ENCODE data around the gene GNB1L. TPM values are rescaled to one million over a fixed set of nuclear protein-coding genes. Genes with fewer than 3 reads are reported as not detected.

GNB1L gene
- total and polyA plus RNA-seq, 2 donors (not counting 1 experiment from before 2014, with no cell fraction given) = 6.6 to 12.1 TPM

DNA sequence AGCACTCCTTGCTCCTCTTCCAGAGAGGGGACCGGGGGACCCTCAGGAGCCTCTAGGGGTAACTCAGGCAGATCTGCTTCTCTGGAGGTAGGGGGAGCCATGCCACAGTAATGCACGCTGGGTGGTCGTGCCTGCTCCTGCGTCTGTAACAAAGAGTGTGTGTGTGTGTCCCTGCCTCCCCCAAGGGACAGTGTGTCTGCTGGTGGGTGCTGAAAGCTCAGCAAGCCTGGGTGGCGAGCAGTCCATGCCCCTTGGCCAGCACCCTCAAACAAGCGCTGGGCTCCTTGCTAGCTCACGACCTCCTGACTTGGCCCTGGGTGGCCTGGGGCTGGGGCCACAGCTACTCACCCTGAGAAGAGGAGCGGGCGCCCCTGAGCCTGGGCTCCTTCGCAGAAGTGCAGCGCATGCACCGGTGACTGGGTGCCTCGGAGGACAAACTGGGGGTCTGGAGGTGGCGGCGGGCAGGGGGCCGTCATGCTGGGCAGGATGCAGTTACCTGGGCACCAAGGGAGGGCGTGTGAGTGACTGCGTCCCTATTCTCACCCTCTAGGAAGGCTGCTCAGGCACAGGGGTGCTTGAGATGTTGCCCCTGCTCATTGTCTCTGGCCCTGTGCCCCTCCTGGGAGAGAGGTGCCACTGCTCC lies 33.7 kb downstream of the GNB1L start:
- no peak overlapping the region for H3K27ac ChIP-seq (ENCODE audit: low read length in 2 of 2)
- no peaks in the 10 kb centered on the region for H3K27me3 ChIP-seq (replicated peaks in 1 of 4; ENCODE audit: control extremely low read depth in 1 of 4, control insufficient read depth in 3 of 4, insufficient read depth in 4 of 4, low read length in 3 of 4)
- ATAC-seq (ENCODE audit: low read depth) (no peak), DNase-seq (no peak)
- CTCF ChIA-PET = no interaction called here
- no peak overlapping the region for H3K27ac Mint-ChIP-seq
- peaks cover 0 to 5% of the 10 kb centered on the region in 2 experiments for H3K36me3 ChIP-seq (replicated peaks in 1 of 2; ENCODE audit: control extremely low read depth in 1 of 2, control insufficient read depth in 1 of 2, extremely low read depth in 1 of 2, insufficient read depth in 2 of 2, low read length in 1 of 2)
- H3K4me1 ChIP-seq (ENCODE audit: control insufficient read depth in 2 of 2, insufficient read depth in 2 of 2, low read length in 2 of 2) = no peaks in the 10 kb centered on the region
- no peak overlapping the region for H3K4me2 ChIP-seq (replicated peaks; ENCODE audit: low read depth, low read length, poor library complexity, severe bottlenecking)
- no peak overlapping the region for H2AFZ ChIP-seq (ENCODE audit: insufficient read depth, low read depth, low read length, poor library complexity, severe bottlenecking)
- H3K27me3 Mint-ChIP-seq = no peaks in the 10 kb centered on the region
- H3K4me1 Mint-ChIP-seq = peaks cover 1% of the 10 kb centered on the region
- no peak overlapping the region for H3K9ac ChIP-seq (ENCODE audit: low read length)
- H3K79me2 ChIP-seq (ENCODE audit: control insufficient read depth, insufficient read depth, low read length) = peaks cover 4% of the 10 kb centered on the region
- no peak overlapping the region for H3K4me3 ChIP-seq (ENCODE audit: control extremely low read depth in 1 of 5, extremely low read depth in 1 of 5, insufficient read depth in 1 of 5, low read depth in 2 of 5, low read length in 4 of 5)
- POLR2A ChIA-PET = no interaction called here
- H3K4me3 Mint-ChIP-seq = no peak overlapping the region
- no peaks in the 10 kb centered on the region for H3K9me3 ChIP-seq (ENCODE audit: control extremely low read depth in 1 of 3, control insufficient read depth in 2 of 3, insufficient read depth in 1 of 3, low read length in 2 of 3)
- 90% methylated on average over 18 of the region's 18 CpGs for WGBS (ENCODE audit: insufficient coverage)
- TF ChIP-seq, protein P1, sequence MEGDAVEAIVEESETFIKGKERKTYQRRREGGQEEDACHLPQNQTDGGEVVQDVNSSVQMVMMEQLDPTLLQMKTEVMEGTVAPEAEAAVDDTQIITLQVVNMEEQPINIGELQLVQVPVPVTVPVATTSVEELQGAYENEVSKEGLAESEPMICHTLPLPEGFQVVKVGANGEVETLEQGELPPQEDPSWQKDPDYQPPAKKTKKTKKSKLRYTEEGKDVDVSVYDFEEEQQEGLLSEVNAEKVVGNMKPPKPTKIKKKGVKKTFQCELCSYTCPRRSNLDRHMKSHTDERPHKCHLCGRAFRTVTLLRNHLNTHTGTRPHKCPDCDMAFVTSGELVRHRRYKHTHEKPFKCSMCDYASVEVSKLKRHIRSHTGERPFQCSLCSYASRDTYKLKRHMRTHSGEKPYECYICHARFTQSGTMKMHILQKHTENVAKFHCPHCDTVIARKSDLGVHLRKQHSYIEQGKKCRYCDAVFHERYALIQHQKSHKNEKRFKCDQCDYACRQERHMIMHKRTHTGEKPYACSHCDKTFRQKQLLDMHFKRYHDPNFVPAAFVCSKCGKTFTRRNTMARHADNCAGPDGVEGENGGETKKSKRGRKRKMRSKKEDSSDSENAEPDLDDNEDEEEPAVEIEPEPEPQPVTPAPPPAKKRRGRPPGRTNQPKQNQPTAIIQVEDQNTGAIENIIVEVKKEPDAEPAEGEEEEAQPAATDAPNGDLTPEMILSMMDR (IDR thresholded peaks at IDR 0.05) = no peak
- TF ChIP-seq EZH2 (IDR thresholded peaks at IDR 0.05; ENCODE audit: borderline replicate concordance, insufficient read depth, low read depth, low read length, poor library complexity, severe bottlenecking) = no peak
- intact Hi-C loops (cut with micrococcal nuclease) = no loop called here
- no peaks in the 10 kb centered on the region for H3K9me3 Mint-ChIP-seq (ENCODE audit: insufficient read depth)
- H4K20me1 ChIP-seq (ENCODE audit: control insufficient read depth, insufficient read depth, low read length, poor library complexity, severe bottlenecking) = no peaks in the 10 kb centered on the region

DNA sequence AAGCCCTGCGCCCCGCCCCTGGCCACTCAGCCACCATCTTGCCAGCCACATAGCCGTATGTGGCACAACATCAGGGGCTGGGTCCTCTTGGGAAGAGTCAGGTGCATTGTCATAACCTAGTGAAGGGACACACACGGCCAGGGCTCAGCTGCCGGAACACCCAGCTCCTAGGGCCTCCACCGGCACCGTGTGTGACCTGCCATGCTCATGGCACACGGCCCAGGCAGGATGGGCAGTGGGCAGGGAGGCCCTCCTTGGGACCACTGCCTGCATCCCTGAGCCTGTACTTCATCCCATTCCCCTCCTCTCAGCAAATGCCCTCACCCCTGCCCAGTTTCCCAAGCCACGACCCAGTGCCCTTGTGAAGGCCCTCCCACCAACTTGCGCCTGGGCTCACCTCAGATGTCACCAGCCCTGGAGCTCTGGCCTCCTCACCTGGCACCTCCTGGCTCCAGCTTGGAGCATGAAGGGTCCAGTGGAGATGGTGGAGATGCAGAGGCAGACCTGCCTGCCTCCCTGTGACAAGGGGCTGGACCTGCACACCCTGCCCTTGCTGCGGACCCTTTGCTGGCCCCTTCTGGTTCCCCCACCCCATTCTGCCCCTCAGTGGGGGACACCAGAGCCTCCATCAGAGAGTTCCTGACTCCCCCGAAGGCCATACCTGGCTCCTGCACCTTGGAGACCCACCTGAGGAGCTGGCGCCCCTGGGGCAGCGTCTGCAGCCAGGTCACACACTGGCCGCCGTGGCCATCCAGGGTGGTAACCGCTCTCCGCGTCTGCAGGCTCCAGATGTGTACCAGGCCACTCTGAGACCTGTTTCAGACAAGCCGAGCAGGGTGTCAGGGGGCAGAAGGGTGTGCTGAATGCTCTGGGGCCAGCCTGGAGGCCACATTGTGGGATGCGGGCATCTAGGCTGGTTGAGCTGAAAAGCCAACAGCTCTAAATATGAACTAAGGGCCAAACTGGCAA lies 34.5 kb downstream of the GNB1L start:
- no peak overlapping the region for H3K4me2 ChIP-seq (replicated peaks; ENCODE audit: low read depth, low read length, poor library complexity, severe bottlenecking)

More for the DNA sequence above, 34.5 kb downstream of the GNB1L start:
- TF ChIP-seq, protein P1 (IDR thresholded peaks at IDR 0.05) = no peak
- TF ChIP-seq EZH2 (IDR thresholded peaks at IDR 0.05; ENCODE audit: borderline replicate concordance, insufficient read depth, low read depth, low read length, poor library complexity, severe bottlenecking) = no peak
- ATAC-seq (ENCODE audit: low read depth) (no peak), DNase-seq (no peak)
- no peak overlapping the region for H3K9ac ChIP-seq (ENCODE audit: low read length)
- Mint-ChIP-seq H3K27me3 (no peaks in the 10 kb centered on the region), H3K27ac (no peak overlapping the region), H3K9me3 (ENCODE audit: insufficient read depth) (no peaks in the 10 kb centered on the region), H3K4me3 (no peak overlapping the region), H3K4me1 (peaks cover 1% of the 10 kb centered on the region)
- peaks cover 0 to 5% of the 10 kb centered on the region in 2 experiments for H3K36me3 ChIP-seq (replicated peaks in 1 of 2; ENCODE audit: control extremely low read depth in 1 of 2, control insufficient read depth in 1 of 2, extremely low read depth in 1 of 2, insufficient read depth in 2 of 2, low read length in 1 of 2)
- ChIA-PET POLR2A (no interaction called here), CTCF (no interaction called here)
- no peaks in the 10 kb centered on the region for H3K27me3 ChIP-seq (replicated peaks in 1 of 4; ENCODE audit: control extremely low read depth in 1 of 4, control insufficient read depth in 3 of 4, insufficient read depth in 4 of 4, low read length in 3 of 4)
- H3K79me2 ChIP-seq (ENCODE audit: control insufficient read depth, insufficient read depth, low read length) = no peaks in the 10 kb centered on the region
- no peak overlapping the region for H3K4me3 ChIP-seq (ENCODE audit: control extremely low read depth in 1 of 5, extremely low read depth in 1 of 5, insufficient read depth in 1 of 5, low read depth in 2 of 5, low read length in 4 of 5)
- no peaks in the 10 kb centered on the region for H4K20me1 ChIP-seq (ENCODE audit: control insufficient read depth, insufficient read depth, low read length, poor library complexity, severe bottlenecking)
- no peaks in the 10 kb centered on the region for H3K9me3 ChIP-seq (ENCODE audit: control extremely low read depth in 1 of 3, control insufficient read depth in 2 of 3, insufficient read depth in 1 of 3, low read length in 2 of 3)
- H3K27ac ChIP-seq (ENCODE audit: low read length in 2 of 2) = no peak overlapping the region
- H2AFZ ChIP-seq (ENCODE audit: insufficient read depth, low read depth, low read length, poor library complexity, severe bottlenecking) = no peak overlapping the region
- WGBS (ENCODE audit: insufficient coverage) = 98% methylated on average over 21 of the region's 21 CpGs
- H3K4me1 ChIP-seq (ENCODE audit: control insufficient read depth in 2 of 2, insufficient read depth in 2 of 2, low read length in 2 of 2) = no peaks in the 10 kb centered on the region
- intact Hi-C loops (cut with micrococcal nuclease) = no loop called here

Data from B cell (primary cell).